OCI-LY7 (cell line): ENCODE measurements around the gene TMIGD1. TPM values are rescaled to one million over a fixed set of nuclear protein-coding genes. Genes with fewer than 3 reads are reported as not detected.

Source experiments
- BruUV-seq: library from RNA; stranded (reverse); fragments of 400-500 nt; replicated peaks from 2 replicates; lab custom pipeline; 2021; lab: Mats Ljungman, UMichigan
- CTCF ChIA-PET: fragments of 300-600 bp; sonication (Branson Sonifier 250); formaldehyde crosslinking; loops from one replicate; lab custom pipeline; 2022; ENCODE audit warnings: antibody characterized with exemption; ENCODE audit not compliant: unreplicated experiment; lab: Charles Lee
- POLR2A ChIA-PET: fragments of 300-600 bp; sonication (Branson Sonifier 250); formaldehyde crosslinking; loops from one replicate; lab custom pipeline; 2022; ENCODE audit warnings: antibody characterized with exemption; lab: Charles Lee
- DNase-seq: peaks from one replicate; pipeline ENCODE4 v3.0.0-alpha.2; 2015; ENCODE audit warnings: low spot score
- H2AFZ ChIP-seq: fragments of 200-600 bp; sonication (generic), shearing (Covaris generic); 2 replicates; pipeline ENCODE4 v1.6.1; 2014; ENCODE audit warnings: mild to moderate bottlenecking, antibody characterized with exemption, low read length, moderate library complexity
- H3K27ac ChIP-seq: fragments of 200-600 bp; sonication (generic); 2 replicates; pipeline ENCODE4 v1.5.1; 2014; ENCODE audit warnings: mixed run types, low read depth, mild to moderate bottlenecking, moderate library complexity, low read length, inconsistent platforms; ENCODE audit not compliant: poor library complexity, severe bottlenecking
- H3K36me3 ChIP-seq: fragments of 200-600 bp; sonication (generic); 2 replicates; pipeline ENCODE4 v1.6.1; 2014; ENCODE audit warnings: mild to moderate bottlenecking, antibody characterized with exemption, low read length, moderate library complexity, mixed read lengths; ENCODE audit not compliant: insufficient read depth
- H3K4me1 ChIP-seq: fragments of 200-600 bp; sonication (generic); 2 replicates; pipeline ENCODE4 v1.5.1; 2014; ENCODE audit warnings: mild to moderate bottlenecking, low read length; ENCODE audit not compliant: insufficient read depth, poor library complexity, severe bottlenecking
- H3K4me2 ChIP-seq: fragments of 200-600 bp; sonication (generic); 2 replicates; pipeline ENCODE4 v1.6.1; 2014; ENCODE audit warnings: mild to moderate bottlenecking, low read length
- H3K4me3 ChIP-seq: fragments of 200-600 bp; sonication (generic); 2 replicates; pipeline ENCODE4 v1.5.1; 2014; ENCODE audit warnings: mild to moderate bottlenecking, low read depth, low read length; ENCODE audit not compliant: poor library complexity, severe bottlenecking
- H3K79me2 ChIP-seq: fragments of 200-600 bp; sonication (generic); 2 replicates; pipeline ENCODE4 v1.6.1; 2016; ENCODE audit warnings: low read depth, mild to moderate bottlenecking, low read length, moderate library complexity, mixed read lengths; ENCODE audit not compliant: insufficient read depth
- H3K9me2 ChIP-seq: fragments of 200-600 bp; sonication (generic); 2 replicates; pipeline ENCODE4 v1.6.1; 2016; ENCODE audit warnings: mild to moderate bottlenecking, low read length, mixed read lengths; ENCODE audit not compliant: insufficient read depth
- H3K9me3 ChIP-seq: fragments of 200-600 bp; sonication (generic); 2 replicates; pipeline ENCODE4 v1.6.1; 2014; ENCODE audit warnings: mild to moderate bottlenecking, mixed run types, low read length, mixed read lengths
- H4K20me1 ChIP-seq: fragments of 200-600 bp; sonication (generic); 2 replicates; pipeline ENCODE4 v1.6.1; 2014; ENCODE audit warnings: mild to moderate bottlenecking, antibody characterized with exemption, low read length, moderate library complexity, mixed read lengths; ENCODE audit not compliant: insufficient read depth
- CTCF ChIP-seq: fragments of 200-600 bp; sonication (generic); conservative IDR thresholded peaks from 2 replicates; pipeline ENCODE4 v1.5.1; 2014; ENCODE audit warnings: mild to moderate bottlenecking, antibody characterized with exemption, low read length, moderate library complexity, mixed read lengths
- EZH2phosphoT487 ChIP-seq: fragments of 200-600 bp; sonication (generic); IDR thresholded peaks from 2 replicates; pipeline ENCODE4 v1.6.1; 2018; ENCODE audit warnings: low read depth, borderline replicate concordance, mild to moderate bottlenecking, mixed run types, antibody characterized with exemption, low read length, moderate library complexity, mixed read lengths
- intact Hi-C: fragments of 100-400 bp; cut with micrococcal nuclease; formaldehyde crosslinking; loops from one replicate; pipeline ENCODE4 v1.10.0; 2022; ENCODE audit not compliant: unreplicated experiment
- total RNA-seq, 2 experiments: library from RNA; depleted of rRNA in 1 of 2; stranded (reverse); fragments of >200 nt in 1 of 2; shearing (Covaris generic) in 1 of 2; gene quantifications; 2 replicates each; pipeline ENCODE4 v1.2.3, GENCODE V29; 2014 to 2022

TMIGD1 gene
- total RNA-seq, 2 experiments from 2014 or later: not detected

- no peak overlapping the region for H3K27ac ChIP-seq
- no TSS peak for BruUV-seq
- POLR2A ChIA-PET: no interaction called here
- no peak for TF ChIP-seq EZH2phosphoT487
- no peaks in the 10 kb centered on the region for H3K9me2 ChIP-seq
- H3K4me3 ChIP-seq: no peak overlapping the region
- H3K36me3 ChIP-seq: no peaks in the 10 kb centered on the region
- CTCF ChIA-PET: no interaction called here
- H4K20me1 ChIP-seq: no peaks in the 10 kb centered on the region
- intact Hi-C loops: loop anchor here (10.0 kb wide), 1 partner anchor 206 kb away; no protein-coding TSS in a partner anchor
- H3K4me1 ChIP-seq: no peaks in the 10 kb centered on the region
- no peak overlapping the region for H2AFZ ChIP-seq
- DNase-seq: no peak
- H3K4me2 ChIP-seq: no peak overlapping the region
- H3K9me3 ChIP-seq: peaks cover 3% of the 10 kb centered on the region; the same call in 1 of the 2 replicates
- no peaks in the 10 kb centered on the region for H3K79me2 ChIP-seq
Measured at GRCh38 chr17:30349252-30349651, 15.4 kb upstream of the TMIGD1 start.

GRCh38 chr17:30347488-30347887, 13.6 kb upstream of the TMIGD1 start:
- Histone ChIP-seq H3K4me3 (no peak overlapping the region), H3K4me1 (no peaks in the 10 kb centered on the region), H3K36me3 (no peaks in the 10 kb centered on the region), H3K9me3 (no peaks in the 10 kb centered on the region), H3K79me2 (no peaks in the 10 kb centered on the region), H3K9me2 (no peaks in the 10 kb centered on the region), H3K27ac (no peak overlapping the region), H4K20me1 (no peaks in the 10 kb centered on the region), H2AFZ (no peak overlapping the region), H3K4me2 (no peak overlapping the region)
- intact Hi-C loops: loop anchor here (10.0 kb wide), 1 partner anchor 207 kb away; no protein-coding TSS in a partner anchor
- TF ChIP-seq EZH2phosphoT487 (no peak), CTCF (no peak)
- DNase-seq: no peak
- BruUV-seq: no TSS peak
- POLR2A ChIA-PET: interaction anchor here (0.7 kb wide), 1 partner anchor 233 kb away, joined by 3 read pairs; no protein-coding TSS in a partner anchor
- CTCF ChIA-PET: no interaction called here

GRCh38 chr17:30346221-30346795, 12.5 kb upstream of the TMIGD1 start:
- H3K4me3 ChIP-seq: no peak overlapping the region
- no peak overlapping the region for H3K27ac ChIP-seq
- H3K79me2 ChIP-seq: no peaks in the 10 kb centered on the region
- H3K9me3 ChIP-seq: no peaks in the 10 kb centered on the region
- no peaks in the 10 kb centered on the region for H3K36me3 ChIP-seq
- no peak overlapping the region for H3K4me2 ChIP-seq
- no TSS peak for BruUV-seq
- H4K20me1 ChIP-seq: no peaks in the 10 kb centered on the region
- H3K9me2 ChIP-seq: no peaks in the 10 kb centered on the region
- H2AFZ ChIP-seq: no peak overlapping the region
- intact Hi-C loops: loop anchor here (10.0 kb wide), 1 partner anchor 208 kb away; no protein-coding TSS in a partner anchor
- no peak for DNase-seq
- no peaks in the 10 kb centered on the region for H3K4me1 ChIP-seq
- no peak for TF ChIP-seq CTCF
- TF ChIP-seq EZH2phosphoT487: no peak
- CTCF ChIA-PET: no interaction called here
- POLR2A ChIA-PET: interaction anchor here (1.2 kb wide), 1 partner anchor 20 kb away, joined by 4 read pairs; no protein-coding TSS in a partner anchor
